ENCODE results near the gene SBF2.

- no peak for TF ChIP-seq POLR2A (IDR thresholded peaks at IDR 0.05; ENCODE audit: low read depth, low read length)
- no peak for TF ChIP-seq CTCF (IDR thresholded peaks at IDR 0.05; ENCODE audit: extremely low read depth in 1 of 2, insufficient read depth in 1 of 2, low read depth in 1 of 2, low read length in 2 of 2)
Measured at GRCh38 chr11:10108915-10109680, 184.9 kb downstream of the SBF2 start.
